ENCODE data around the gene DCUN1D3. TPM values are rescaled to one million over a fixed set of nuclear protein-coding genes. Genes with fewer than 3 reads are reported as not detected.
A peak's percentile ranks its signal among the peaks of the same experiment; 100 is the strongest.

Gene DCUN1D3
- total and polyA plus RNA-seq, 2 donors (not counting 3 experiments of a cell fraction or from before 2014, with no cell fraction given), result 10.4 to 35.0 TPM

- Histone ChIP-seq H3K79me2 (ENCODE audit: control insufficient read depth, insufficient read depth, low read length) (no peaks in the 10 kb centered on the region), H3K9me1 (replicated peaks; ENCODE audit: control insufficient read depth, extremely low read depth, insufficient read depth, low read length) (no peaks in the 10 kb centered on the region), H3K9ac (replicated peaks; ENCODE audit: extremely low read depth, insufficient read depth, low read length) (no peak overlapping the region), H4K20me1 (replicated peaks; ENCODE audit: control insufficient read depth, extremely low read depth, insufficient read depth, low read length) (no peaks in the 10 kb centered on the region), H3K9me3 (replicated peaks; ENCODE audit: control insufficient read depth, insufficient read depth, low read length) (no peaks in the 10 kb centered on the region), H3K27me3 (ENCODE audit: control insufficient read depth in 2 of 2, insufficient read depth in 2 of 2, low read length in 2 of 2) (no peaks in the 10 kb centered on the region), H2AFZ (ENCODE audit: low read depth, low read length) (peak overlapping the region; percentile 21), H3K4me3 (replicated peaks in 1 of 3; ENCODE audit: insufficient read depth in 1 of 3, low read depth in 1 of 3, low read length in 3 of 3) (no peak overlapping the region), H3K4me2 (ENCODE audit: insufficient read depth, low read length) (no peak overlapping the region), H3K27ac (ENCODE audit: insufficient read depth, low read depth, low read length) (no peak overlapping the region), H3K36me3 (ENCODE audit: control insufficient read depth in 2 of 2, extremely low read depth in 1 of 2, insufficient read depth in 2 of 2, low read length in 2 of 2) (no peaks in the 10 kb centered on the region), H3K4me1 (ENCODE audit: control insufficient read depth, extremely low read depth, insufficient read depth, low read length) (no peaks in the 10 kb centered on the region)
- dilution Hi-C loops (cut with MboI; ENCODE audit: extremely low pct_ligation_motif_present, low sequenced_read_pairs), result no loop called here
- TF ChIP-seq EZH2 (IDR thresholded peaks at IDR 0.05; ENCODE audit: borderline replicate concordance, low read depth, low read length, severe bottlenecking) (no peak), MYC (IDR thresholded peaks at IDR 0.05; ENCODE audit: low read depth, low read length) (no peak), POLR2AphosphoS5 (IDR thresholded peaks at IDR 0.05; ENCODE audit: insufficient read depth, low read depth, low read length) (no peak), FOS (IDR thresholded peaks at IDR 0.05; ENCODE audit: borderline replicate concordance, insufficient read depth, low read length) (no peak), GATA2 (IDR thresholded peaks at IDR 0.05; ENCODE audit: insufficient read depth, insufficient read length, low read depth, low read length) (no peak), CTCF (IDR thresholded peaks at IDR 0.05; ENCODE audit: extremely low read depth in 1 of 2, insufficient read depth in 1 of 2, low read depth in 1 of 2, low read length in 2 of 2) (no peak), MAX (IDR thresholded peaks at IDR 0.05; ENCODE audit: insufficient read depth, insufficient read length) (no peak), JUN (IDR thresholded peaks at IDR 0.05; ENCODE audit: borderline replicate concordance, insufficient read depth, insufficient read length, low read depth) (no peak), POLR2A (IDR thresholded peaks at IDR 0.05; ENCODE audit: low read depth, low read length) (no peak)
- FAIRE-seq (no peak), DNase-seq (ENCODE audit: low read depth, low spot score) (peak; percentile 19)
- no TSS peak for BruUV-seq (replicated peaks)
- CTCF ChIA-PET, result interaction anchor here (1.4 kb wide), 1 partner anchor 25 kb away, joined by 4 read pairs; no protein-coding TSS in a partner anchor
- intact Hi-C loops (cut with micrococcal nuclease), result no loop called here
- POLR2A ChIA-PET, result no interaction called here
These were observed 38.3 kb upstream of the DCUN1D3 start for GRCh38 chr16:20938426-20938825.

All from endothelial cell of umbilical vein (primary cell).